ENCODE results near the gene PPARA. TPM values are rescaled to one million over a fixed set of nuclear protein-coding genes. Genes with fewer than 3 reads are reported as not detected.
"Not testable (repeated sequence)": the region's sequence is repeated elsewhere in the genome, so short reads cannot be mapped to it uniquely, and the experiment has no call there.

Gene PPARA
- polyA plus RNA-seq, 12 donors, result 15.8 to 26.9 (median 21.0) TPM; not detected in 1

- no peak for DNase-seq
Observed at GRCh38 chr22:46241396-46242007, 91.2 kb downstream of the PPARA start.

DNA sequence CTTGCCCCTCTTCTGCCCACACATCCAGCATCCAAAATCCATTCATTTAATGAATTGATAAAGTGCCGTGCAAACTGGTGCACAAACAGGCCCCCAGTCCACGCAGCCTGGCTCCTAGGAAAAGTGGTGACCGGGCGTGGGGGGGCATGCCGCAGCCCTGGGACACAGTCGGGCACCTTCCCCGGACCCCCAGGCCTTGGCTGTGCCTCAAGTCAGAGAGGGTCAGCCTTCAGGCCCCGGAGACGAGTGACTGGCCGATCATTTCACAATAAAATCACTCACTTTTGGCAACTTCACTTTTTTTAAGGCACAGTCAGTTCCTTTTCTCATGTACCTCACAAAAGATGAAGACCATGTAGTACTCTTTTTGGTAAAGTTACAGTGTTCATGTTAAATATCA lies 91.8 kb downstream of the PPARA start:
- no peak for DNase-seq

GRCh38 chr22:46244771-46245170 lies 94.4 kb downstream of the PPARA start:
- no peak for DNase-seq

DNA sequence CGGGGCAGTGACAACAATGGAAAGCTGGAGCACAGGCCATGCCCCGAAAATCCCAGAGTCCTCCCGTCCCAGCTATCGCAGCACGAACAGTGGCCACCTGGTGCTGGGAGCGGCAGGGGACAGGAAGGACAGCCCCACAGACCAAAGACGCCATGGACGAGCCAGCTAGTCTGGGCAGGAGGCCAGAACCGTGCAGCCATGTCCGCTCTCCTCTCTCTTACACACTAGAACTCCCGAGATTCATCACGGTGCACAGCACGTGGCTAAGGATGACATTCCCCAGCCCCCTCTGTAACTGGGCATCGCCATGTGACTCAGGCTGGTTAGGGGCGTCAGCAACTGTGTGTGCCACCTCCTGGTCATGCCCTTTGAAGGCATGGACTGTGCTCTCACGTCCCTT lies 95.2 kb downstream of the PPARA start:
- DNase-seq, result peak; percentile 66

GRCh38 chr22:46246178-46246577 lies 95.9 kb downstream of the PPARA start:
- no peak for DNase-seq

DNA sequence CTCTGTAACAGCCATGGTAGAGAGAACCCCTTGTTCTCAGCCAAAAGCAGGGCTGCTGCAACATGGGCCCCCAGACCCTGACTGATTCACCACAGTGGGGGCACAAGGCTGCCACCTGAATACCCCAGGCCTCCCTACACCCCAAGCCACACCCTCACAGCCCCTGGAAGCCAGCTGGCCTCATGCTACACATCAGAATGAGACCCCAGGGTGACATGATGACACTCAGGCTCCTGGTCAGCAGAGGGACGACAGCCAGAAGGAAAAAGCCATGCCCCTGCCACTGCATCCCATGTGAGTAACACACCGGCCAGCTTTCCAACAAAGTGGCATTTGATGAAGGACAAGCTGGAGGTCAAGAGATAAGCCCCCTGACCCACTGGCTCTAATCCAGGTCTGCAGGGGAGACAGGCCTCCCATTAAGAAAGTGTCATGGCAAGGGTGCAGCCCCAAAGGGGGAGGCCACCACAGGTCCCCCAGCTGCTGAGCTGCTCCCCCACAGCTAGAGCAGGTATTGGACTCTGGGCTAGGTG lies 97.2 kb downstream of the PPARA start:
- DNase-seq, result no peak

DNA sequence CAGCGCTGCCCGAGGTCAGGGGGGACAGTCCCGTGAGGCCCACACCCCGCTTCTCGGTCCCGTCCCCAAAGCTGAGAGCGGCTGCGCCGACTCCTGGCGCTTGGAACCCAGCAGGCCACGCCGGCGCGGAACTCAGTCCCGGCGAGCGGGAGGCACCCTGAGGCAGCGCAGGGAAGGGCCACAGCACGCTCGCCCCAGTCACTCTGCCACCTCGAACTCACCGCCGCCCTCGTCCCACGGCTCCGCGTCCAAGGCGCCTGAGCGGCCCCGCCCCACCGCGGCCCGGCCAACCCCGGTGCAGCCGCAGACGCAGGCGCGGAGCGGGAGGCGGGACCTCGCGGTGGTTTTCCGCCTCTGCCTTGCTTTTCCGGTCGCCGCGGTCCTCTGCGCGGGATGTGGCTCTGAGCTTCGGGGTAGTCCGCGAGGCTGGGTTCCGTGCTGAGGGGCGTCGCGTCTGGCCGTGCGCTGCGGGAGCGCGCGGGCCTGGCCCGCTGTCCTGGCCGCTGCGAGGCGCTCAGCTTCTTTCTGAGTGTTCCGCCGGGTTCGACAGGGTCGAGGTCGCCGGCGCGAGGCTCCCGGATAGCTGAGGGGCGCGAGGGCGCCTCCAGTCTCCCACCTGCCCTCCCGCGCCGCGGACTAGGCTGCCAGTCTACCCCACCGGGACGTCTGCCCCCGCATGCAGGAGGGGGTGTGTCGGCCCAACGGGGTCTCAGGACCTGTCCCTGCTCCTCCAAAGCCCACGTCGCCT lies 99.9 kb downstream of the PPARA start, which contains the start of gene CDPF1:
Gene CDPF1 (minus strand): TSS at position 259 of the 748 bp plus-strand sequence. CDS start 2,009 bp downstream, outside the sequence.
- DNase-seq, result peak; percentile 87

- no peak for DNase-seq
Observed at GRCh38 chr22:46250783-46251125, 100.4 kb downstream of the PPARA start.

- DNase-seq, result no peak
Observed at GRCh38 chr22:46251266-46251665, 100.9 kb downstream of the PPARA start.

- DNase-seq, result no peak
Observed at GRCh38 chr22:46251816-46252380, 101.6 kb downstream of the PPARA start.

DNA sequence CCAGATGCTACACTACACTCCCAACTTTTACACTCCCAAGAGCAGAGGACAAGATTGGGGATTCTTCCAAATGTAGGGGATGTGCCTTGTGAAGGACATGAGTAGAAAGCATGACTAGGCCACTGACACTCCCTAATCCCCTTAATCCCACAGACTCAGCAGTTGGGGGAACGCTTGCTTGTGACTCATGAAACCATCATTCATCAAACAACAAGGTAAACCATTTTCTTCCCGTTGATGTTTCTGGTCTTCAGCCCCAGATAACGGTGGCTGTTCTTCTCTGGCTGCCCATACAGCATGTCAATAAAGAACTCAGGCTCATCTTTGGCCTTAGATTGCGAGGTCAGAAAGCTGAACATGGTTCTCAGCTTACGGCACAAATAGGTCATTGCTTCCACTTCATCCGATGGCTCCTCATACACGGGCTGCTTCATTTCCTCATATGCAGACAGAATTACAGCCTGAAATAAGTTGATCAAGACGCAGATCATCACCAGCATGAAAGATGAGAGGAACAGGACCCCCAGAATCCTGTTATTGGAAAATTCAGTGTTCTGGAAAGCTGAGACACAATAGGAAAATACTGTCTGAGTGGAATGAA lies 106.1 kb downstream of the PPARA start:
- no peak for DNase-seq

GRCh38 chr22:46259374-46259773 lies 109.0 kb downstream of the PPARA start:
- DNase-seq, result no peak

- no peak for DNase-seq
Observed at GRCh38 chr22:46260038-46260437, 109.7 kb downstream of the PPARA start.

- peak; percentile 27 for DNase-seq
Observed at GRCh38 chr22:46262449-46263215, 112.3 kb downstream of the PPARA start.

DNA sequence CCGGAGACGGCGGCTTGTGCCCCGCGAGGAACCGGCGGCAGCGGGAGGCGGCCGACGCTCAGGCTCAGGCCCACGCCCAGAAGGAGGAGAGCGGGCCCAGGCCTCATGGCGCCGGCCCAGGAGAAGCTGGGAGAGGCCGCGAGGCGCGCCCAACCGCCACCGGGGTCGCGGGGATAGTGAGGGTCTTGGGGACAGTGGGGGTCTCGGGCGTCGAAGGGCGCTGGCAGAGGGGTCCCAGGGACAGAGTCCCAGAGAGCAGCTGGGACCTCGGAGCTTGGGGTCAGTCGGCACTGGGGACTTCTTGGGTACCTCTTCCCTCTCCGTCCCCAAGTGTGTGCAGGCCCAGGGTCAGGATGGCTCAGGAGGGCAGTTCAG lies 112.9 kb downstream of the PPARA start, which contains the start of gene PKDREJ:
Gene PKDREJ (minus strand): TSS at position 128 of the 375 bp plus-strand sequence. CDS start 21 bp downstream, at position 107.
- no peak for DNase-seq

GRCh38 chr22:46264520-46264919 lies 114.2 kb downstream of the PPARA start:
- not testable (repeated sequence) for DNase-seq

GRCh38 chr22:46265627-46266026 lies 115.3 kb downstream of the PPARA start:
- DNase-seq, result not testable (repeated sequence)

GRCh38 chr22:46267431-46268279 lies 117.3 kb downstream of the PPARA start, which contains the start of gene TTC38:
Gene TTC38 (plus strand): TSS chr22:46268008. CDS start chr22:46268040, 32 bp downstream.
- DNase-seq, result peak; percentile 90

DNA sequence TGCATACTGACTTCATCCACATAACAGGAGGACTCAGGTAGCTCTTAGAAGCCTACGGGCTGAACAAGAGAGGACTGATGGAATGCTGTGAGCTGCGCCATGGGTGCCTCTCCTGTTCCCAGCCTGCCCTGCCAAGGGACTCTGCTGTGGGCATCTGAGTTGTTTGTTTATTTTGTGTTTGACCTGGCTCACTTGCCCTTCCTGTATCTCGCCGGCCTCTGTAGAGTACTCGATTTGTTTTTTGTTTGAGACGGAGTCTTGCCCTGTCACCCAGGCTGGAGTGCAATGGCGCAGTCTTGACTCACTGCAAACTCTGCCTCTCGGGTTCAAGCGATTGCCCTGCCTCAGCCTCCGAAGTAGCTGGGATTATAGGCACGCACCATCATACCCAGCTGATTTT lies 119.2 kb downstream of the PPARA start:
- no peak for DNase-seq

DNA sequence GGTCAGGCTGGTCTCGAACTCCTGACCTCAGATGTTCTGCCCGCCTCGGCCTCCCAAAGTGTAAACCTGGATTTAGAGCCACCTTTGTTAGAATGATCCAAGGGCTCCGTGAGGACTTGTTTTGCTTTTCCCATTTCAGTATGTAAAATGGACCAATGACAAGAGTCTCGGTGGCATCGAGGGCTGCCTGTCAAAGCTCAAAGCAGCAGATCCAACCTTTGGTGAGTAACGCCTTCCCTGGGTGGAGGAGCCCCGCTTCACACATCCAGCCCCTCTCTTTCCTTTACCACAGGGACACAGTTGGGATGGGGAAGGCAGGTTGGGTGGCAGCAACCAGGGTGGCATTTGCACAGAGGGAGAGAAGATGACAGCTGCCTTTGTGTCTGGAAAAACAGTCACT lies 121.9 kb downstream of the PPARA start:
- DNase-seq, result no peak

Data from muscle of arm (tissue), 12 donors.